Hematopoietic multipotent progenitor cell (in vitro differentiated cells): ENCODE results near the gene PIP5K1C. TPM values are rescaled to one million over a fixed set of nuclear protein-coding genes. Genes with fewer than 3 reads are reported as not detected.
A peak's percentile ranks its signal among the peaks of the same experiment; 100 is the strongest.

Source experiments
- DNase-seq, 3 donors: peaks; one replicate each; pipeline ENCODE4 v3.0.0-alpha.2; 2011 to 2015; ENCODE audit warnings: low read depth in 2 of 3, low spot score in 2 of 3
- total RNA-seq: library from RNA; depleted of rRNA; stranded (reverse); fragments of >200 nt; gene quantifications from one replicate; pipeline ENCODE4 v1.2.3, GENCODE V29; 2012

Gene PIP5K1C
- total RNA-seq: 23.4 TPM

DNA sequence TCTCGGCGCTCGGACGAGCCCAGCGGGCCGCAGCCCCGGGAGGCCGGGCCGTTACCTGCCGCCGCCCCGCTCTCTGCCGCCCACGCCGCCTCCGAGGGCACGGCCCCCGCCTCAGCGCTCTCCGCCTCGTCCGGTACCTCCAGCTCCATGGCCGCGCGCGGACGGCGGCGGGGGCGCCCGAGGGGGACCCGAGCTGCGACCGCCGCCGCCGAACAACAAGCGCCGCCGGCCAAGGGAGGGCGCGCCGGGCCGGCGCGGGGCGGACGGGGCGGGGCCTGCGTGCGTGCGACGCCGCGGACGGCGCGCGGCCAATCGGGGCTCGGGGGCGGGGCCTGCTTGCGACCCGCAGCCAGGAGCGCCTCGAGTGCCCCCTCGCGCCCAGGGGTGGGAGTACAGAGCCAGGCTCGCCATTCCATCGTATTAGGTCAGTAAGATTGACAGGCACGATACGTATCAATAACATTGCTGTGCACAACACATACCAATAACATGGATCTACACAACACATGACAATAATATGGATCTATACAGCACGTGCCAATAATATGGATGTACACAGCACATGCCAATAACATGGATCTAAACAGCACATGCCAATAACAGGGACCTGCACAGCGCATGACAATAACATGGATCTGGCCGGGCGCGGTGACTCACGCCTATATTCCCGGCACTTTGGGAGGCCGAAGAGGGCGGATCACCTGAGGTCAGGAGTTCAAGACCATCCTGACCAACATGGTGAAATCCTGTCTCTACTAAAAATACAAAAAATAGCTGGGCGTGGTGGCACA is at the start of gene PIP5K1C:
PIP5K1C (minus strand) TSS at position 227 of the 791 bp plus-strand sequence; CDS start at position 149, 78 bp downstream.
- peak; percentile 88 to 93 (median 88) for DNase-seq

GRCh38 chr19:3748965-3749364 is 48.7 kb upstream of the PIP5K1C start:
- no peak for DNase-seq

DNA sequence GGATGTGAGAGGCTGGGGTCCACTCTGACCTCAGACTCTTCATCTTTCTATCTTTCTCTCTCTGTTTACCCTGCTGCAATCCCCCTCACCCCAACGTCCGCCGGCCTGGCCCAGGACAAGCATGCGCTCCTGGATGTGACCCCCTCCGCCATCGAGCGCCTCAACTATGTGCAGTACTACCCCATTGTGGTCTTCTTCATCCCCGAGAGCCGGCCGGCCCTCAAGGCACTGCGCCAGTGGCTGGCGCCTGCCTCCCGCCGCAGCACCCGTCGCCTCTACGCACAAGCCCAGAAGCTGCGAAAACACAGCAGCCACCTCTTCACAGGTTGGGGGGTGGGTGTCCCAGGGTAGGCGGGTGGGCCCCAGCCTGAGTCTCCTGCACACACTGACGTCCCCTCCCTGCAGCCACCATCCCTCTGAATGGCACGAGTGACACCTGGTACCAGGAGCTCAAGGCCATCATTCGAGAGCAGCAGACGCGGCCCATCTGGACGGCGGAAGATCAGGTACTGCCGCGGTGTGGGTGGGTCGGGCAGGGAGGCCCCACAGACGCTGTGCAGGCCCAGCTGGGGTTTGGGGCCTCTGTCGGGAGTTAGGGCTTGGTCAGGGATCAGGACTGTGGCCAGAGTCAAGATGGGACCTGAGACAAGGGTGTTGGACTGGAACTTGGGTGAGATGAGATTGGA is 46.2 kb upstream of the PIP5K1C start:
- DNase-seq: no peak

DNA sequence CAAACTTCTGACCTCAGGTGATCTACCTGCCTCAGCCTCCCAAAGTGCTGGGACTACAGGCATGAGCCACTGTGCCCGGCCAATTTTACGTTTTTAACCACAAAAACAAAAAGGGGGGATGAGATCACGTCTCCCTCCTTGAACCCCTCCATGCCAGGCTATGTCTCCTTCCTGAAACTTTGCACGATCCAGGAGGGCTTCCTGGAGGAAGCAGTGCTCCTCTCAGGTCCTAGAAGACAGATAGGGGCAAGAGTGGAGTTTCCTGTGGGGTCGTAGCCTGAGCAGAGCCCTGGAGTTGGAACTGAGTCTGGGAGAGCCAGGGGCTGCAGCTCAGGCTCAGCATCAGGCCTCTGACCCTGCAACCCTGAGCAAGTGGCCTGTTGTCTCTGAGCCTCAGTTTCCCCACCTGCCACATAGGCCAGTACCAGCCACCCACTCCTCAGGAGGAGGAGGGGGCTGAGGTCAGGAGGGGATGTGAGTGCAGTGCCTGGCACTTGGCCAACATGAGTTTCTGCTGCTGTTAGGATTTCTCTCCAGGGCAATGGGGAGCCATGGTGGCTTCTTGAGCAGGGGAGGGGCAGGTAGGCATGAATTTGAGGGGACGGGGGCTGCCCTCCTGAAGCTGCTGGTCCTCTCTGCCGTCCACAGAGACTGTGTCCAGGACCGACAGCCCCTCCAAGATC is 45.2 kb upstream of the PIP5K1C start:
- DNase-seq: no peak

DNA sequence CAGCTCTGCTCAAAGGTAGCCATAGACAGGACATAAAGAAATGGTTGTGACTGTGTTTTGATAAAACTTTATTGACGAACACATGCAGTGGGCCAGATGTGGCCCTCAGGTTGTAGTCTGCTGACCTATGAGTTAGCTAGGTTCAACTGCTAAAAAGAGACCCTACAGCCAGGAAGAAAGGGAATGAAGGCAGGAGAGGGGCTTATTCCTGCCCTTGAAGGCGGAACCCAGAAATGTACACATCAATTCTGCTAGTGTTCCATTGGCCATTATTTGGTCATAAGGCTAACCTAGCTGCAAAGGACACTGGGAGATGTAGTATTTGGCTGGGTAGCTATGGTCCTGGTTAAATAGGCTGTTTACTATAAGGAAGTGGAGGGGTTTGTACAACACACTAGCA is 43.2 kb upstream of the PIP5K1C start:
- DNase-seq: peak in 1 of 3 donors; percentile 15

- no peak for DNase-seq
Measured at GRCh38 chr19:3740431-3740830, 40.2 kb upstream of the PIP5K1C start.

- DNase-seq: no peak
Measured at GRCh38 chr19:3738477-3739220, 38.4 kb upstream of the PIP5K1C start.

- DNase-seq: no peak
Measured at GRCh38 chr19:3737487-3738205, 37.4 kb upstream of the PIP5K1C start.

- DNase-seq: no peak
Measured at GRCh38 chr19:3736106-3736724, 35.9 kb upstream of the PIP5K1C start.

DNA sequence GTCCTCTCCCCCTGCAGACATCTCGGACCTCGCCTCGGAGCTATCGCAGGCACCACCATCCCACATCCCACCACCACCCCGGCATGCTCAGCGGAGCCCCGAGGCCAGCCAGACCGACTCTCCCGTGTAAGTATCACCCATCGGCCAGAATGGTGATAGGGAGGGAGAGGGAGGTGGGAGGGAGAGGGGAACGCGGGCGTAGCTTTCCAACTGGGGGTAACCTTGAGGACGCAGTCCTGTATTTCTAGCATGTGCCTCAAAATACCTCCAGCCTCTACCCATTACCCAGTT is 34.0 kb upstream of the PIP5K1C start:
- DNase-seq: no peak

DNA sequence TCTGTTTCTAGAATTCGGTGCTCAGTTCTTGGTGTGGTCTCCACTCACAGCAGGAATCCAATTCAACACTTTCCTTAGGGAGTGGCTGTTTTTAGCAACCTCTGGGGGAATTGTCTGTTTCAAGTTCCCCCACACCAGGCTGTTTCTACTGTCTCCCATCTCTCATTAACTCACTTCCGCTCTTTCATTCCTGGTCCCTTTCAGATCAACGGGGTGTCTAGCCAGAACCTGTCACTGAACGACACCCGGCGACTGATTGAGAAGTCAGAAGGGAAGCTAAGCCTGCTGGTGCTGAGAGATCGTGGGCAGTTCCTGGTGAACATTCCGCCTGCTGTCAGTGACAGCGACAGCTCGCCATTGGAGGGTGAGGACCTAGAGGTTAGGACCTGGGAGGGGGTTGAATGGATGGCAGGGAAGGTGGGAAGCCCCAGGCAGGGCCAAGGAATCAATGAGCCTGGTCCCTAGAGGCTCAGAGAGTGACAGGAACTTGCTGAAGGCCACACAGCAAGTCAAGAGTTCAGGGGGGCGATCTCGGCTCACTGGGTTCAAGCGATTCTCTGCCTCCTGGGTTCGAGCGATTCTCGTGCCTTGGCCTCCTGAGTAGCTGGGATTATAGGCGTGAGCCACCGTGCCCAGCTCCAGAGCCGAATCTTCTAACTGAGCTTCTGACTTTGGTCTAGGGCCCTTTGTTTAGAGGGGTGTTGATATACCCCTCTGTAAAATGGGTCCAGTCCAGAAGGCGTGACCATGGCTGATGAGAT is 33.5 kb upstream of the PIP5K1C start:
- DNase-seq: no peak

GRCh38 chr19:3732108-3732507 is 31.8 kb upstream of the PIP5K1C start:
- DNase-seq: no peak

- DNase-seq: no peak
Measured at GRCh38 chr19:3730457-3730958, 30.2 kb upstream of the PIP5K1C start.

GRCh38 chr19:3725640-3726310 is 25.5 kb upstream of the PIP5K1C start:
- DNase-seq: no peak

GRCh38 chr19:3725121-3725520 is 24.9 kb upstream of the PIP5K1C start:
- DNase-seq: no peak

DNA sequence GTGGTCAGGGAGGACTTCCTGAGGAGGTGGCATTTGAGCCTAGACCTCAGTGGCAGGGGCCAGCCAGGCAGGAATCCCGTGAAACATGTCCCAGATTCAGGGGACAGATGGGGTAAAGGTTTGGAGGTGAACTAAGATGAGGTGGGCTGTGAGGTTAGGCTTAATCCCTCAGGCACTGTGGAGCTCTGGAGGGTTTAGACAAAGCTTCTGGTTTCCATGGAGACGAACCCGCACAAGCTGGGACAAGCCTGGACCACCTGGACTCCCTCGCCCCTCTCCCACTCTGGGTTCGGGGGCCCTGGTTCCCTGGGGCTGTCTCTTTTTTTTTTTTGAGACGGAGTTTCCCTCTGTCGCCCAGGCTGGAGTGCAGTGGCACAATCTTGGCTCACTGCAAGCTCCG is 23.6 kb upstream of the PIP5K1C start:
- DNase-seq: no peak

DNA sequence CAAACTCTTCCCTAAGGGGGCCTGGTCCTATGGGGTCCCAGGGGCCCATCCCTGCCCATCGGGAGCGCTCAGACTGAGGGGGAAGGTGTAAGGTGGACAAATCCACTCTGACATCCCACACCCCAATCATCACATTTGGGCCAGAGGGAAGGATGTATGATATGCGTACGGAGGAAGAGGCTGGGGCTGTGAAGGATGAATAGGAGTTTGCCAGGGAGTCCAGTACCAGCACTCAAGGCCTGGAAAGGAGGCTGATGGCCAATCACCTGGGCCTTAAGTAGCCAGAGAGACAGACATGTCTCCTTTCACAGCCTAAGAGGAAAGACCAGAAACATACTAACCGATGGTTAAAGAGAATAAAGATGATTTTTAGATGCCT is 22.8 kb upstream of the PIP5K1C start:
- no peak for DNase-seq

DNA sequence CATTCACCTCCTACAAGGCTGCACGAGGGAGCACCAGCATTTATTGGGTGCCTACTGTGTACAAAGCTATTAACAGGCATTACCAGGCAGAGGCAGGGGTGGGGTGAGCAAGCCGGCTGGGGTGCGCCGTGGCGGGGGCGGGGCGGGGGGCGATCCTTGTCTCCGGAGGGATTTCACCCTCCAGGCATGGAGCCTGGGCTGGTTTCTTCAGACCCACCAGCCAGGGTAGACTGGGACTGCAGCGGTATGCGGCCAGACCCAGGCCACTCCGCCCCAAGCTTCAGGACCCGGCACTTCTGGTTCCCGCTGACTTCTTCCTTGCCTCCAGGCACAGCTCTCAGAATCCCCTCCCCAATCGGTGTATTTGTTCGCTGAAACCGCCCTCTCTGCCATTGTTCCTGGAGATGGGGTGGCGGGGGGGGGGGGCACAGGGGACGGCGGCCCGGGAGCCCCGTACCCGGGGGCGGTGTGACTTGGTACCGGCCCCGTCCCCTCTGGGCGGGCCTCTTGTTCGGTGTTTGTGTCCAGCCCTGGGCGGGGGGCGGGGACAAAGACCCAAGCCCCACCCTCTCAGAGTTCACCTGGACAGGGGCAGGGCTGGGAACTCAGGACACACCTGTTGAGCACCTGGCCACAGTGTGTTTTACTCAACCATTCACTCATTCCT is 22.3 kb upstream of the PIP5K1C start:
- DNase-seq: no peak
